Stimulated activated CD4-positive, alpha-beta T cell treated with anti-CD3 and anti-CD28 coated beads, Interleukin-12 subunit alpha, Interleukin-12 subunit beta, amount 100 ng/mL, for 24 hours (primary cell): ENCODE measurements around the gene LRRC4.

Experiments used
- DNase-seq, 2 experiments: peaks; one replicate each; pipeline ENCODE4 v3.0.0-alpha.2; 2020; ENCODE audit warnings: low read depth in 2 of 2

LRRC4 gene

GRCh38 chr7:127979113-127979727 lies 52.0 kb downstream of the LRRC4 start:
- no peak for DNase-seq

GRCh38 chr7:127978421-127978820 lies 52.8 kb downstream of the LRRC4 start:
- DNase-seq: no peak
